Activated CD8-positive, alpha-beta memory T cell treated with anti-CD3 and anti-CD28 coated beads for 24 hours (primary cell): ENCODE measurements around the gene PTCHD4.
"Not testable (repeated sequence)": the region's sequence is repeated elsewhere in the genome, so short reads cannot be mapped to it uniquely, and the experiment has no call there.

Experiments used
- DNase-seq: peaks from one replicate; pipeline ENCODE4 v3.0.0-alpha.2; 2020

PTCHD4 gene

GRCh38 chr6:48111143-48111506, at the start of gene PTCHD4:
PTCHD4 (minus strand) TSS chr6:48111197; CDS start chr6:48068957, 42,240 bp downstream.
- no peak for DNase-seq

GRCh38 chr6:48151142-48151541, 40.1 kb upstream of the PTCHD4 start:
- DNase-seq: no peak

GRCh38 chr6:48150701-48151100, 39.7 kb upstream of the PTCHD4 start:
- DNase-seq: no peak

GRCh38 chr6:48147051-48147450, 36.1 kb upstream of the PTCHD4 start:
- no peak for DNase-seq

- DNase-seq: no peak
These were observed 33.0 kb upstream of the PTCHD4 start for GRCh38 chr6:48144021-48144420.

GRCh38 chr6:48141975-48142374, 31.0 kb upstream of the PTCHD4 start:
- no peak for DNase-seq

GRCh38 chr6:48139818-48140614, 29.0 kb upstream of the PTCHD4 start:
- DNase-seq: no peak

- no peak for DNase-seq
These were observed 25.9 kb upstream of the PTCHD4 start for GRCh38 chr6:48136856-48137255.

- no peak for DNase-seq
These were observed 24.5 kb upstream of the PTCHD4 start for GRCh38 chr6:48135323-48136084.

GRCh38 chr6:48134246-48134645, 23.2 kb upstream of the PTCHD4 start:
- no peak for DNase-seq

- no peak for DNase-seq
These were observed 12.6 kb upstream of the PTCHD4 start for GRCh38 chr6:48123601-48124000.

- DNase-seq: not testable (repeated sequence)
These were observed 11.2 kb upstream of the PTCHD4 start for GRCh38 chr6:48121983-48122749.

GRCh38 chr6:48116699-48117645, 6.0 kb upstream of the PTCHD4 start:
- no peak for DNase-seq

- DNase-seq: no peak
These were observed 2.1 kb upstream of the PTCHD4 start for GRCh38 chr6:48113130-48113529.

GRCh38 chr6:48111575-48111974, 578 bp upstream of the PTCHD4 start:
- DNase-seq: no peak

- DNase-seq: no peak
These were observed 408 bp downstream of the PTCHD4 start for GRCh38 chr6:48110436-48111142.

- no peak for DNase-seq
These were observed 1.1 kb downstream of the PTCHD4 start for GRCh38 chr6:48109944-48110343.

GRCh38 chr6:48102476-48103195, 8.4 kb downstream of the PTCHD4 start:
- not testable (repeated sequence) for DNase-seq

GRCh38 chr6:48101290-48101689, 9.7 kb downstream of the PTCHD4 start:
- DNase-seq: no peak

- DNase-seq: no peak
These were observed 10.5 kb downstream of the PTCHD4 start for GRCh38 chr6:48100588-48100895.
